DMS153 treated with DMSO at 0.1 percent for 48 hours (cell line): Measurements from ENCODE around the gene MT2A.
"Not testable (repeated sequence)": the region's sequence is repeated elsewhere in the genome, so short reads cannot be mapped to it uniquely, and the experiment has no call there.

Source experiments
- DNase-seq: peaks from one replicate; lab custom pipeline; 2025; ENCODE audit not compliant: unreplicated experiment; lab: John Stamatoyannopoulos, UW

MT2A gene

GRCh38 chr16:56608043-56608875, at the start of gene MT2A:
TSS of gene MT2A (plus strand) at chr16:56608584. CDS start at chr16:56608656, 72 bp downstream.
- peak; percentile 97 for DNase-seq

- no peak for DNase-seq
Observed at GRCh38 chr16:56559109-56559508, 49.3 kb upstream of the MT2A start.

GRCh38 chr16:56560447-56560846, 47.9 kb upstream of the MT2A start:
- no peak for DNase-seq

- no peak for DNase-seq
Observed at GRCh38 chr16:56561126-56561525, 47.3 kb upstream of the MT2A start.

- no peak for DNase-seq
Observed at GRCh38 chr16:56564793-56565477, 43.4 kb upstream of the MT2A start, which contains the start of gene MT4. TSS of gene MT4 (plus strand) at chr16:56565073. CDS start at chr16:56565129, 56 bp downstream.

- no peak for DNase-seq
Observed at GRCh38 chr16:56569971-56570370, 38.4 kb upstream of the MT2A start.

- no peak for DNase-seq
Observed at GRCh38 chr16:56571525-56571924, 36.9 kb upstream of the MT2A start.

GRCh38 chr16:56574625-56575024, 33.8 kb upstream of the MT2A start:
- DNase-seq = no peak

- peak; percentile 83 for DNase-seq
Observed at GRCh38 chr16:56576585-56577299, 31.6 kb upstream of the MT2A start.

- no peak for DNase-seq
Observed at GRCh38 chr16:56577300-56577625, 31.1 kb upstream of the MT2A start.

- no peak for DNase-seq
Observed at GRCh38 chr16:56580391-56581048, 27.9 kb upstream of the MT2A start.

- DNase-seq = not testable (repeated sequence)
Observed at GRCh38 chr16:56582911-56583310, 25.5 kb upstream of the MT2A start.

GRCh38 chr16:56583351-56584168, 24.8 kb upstream of the MT2A start:
- DNase-seq = no peak

GRCh38 chr16:56584276-56584675, 24.1 kb upstream of the MT2A start:
- no peak for DNase-seq

GRCh38 chr16:56588781-56589140, 19.6 kb upstream of the MT2A start:
- no peak for DNase-seq

GRCh38 chr16:56589141-56590039, 19.0 kb upstream of the MT2A start, which contains the start of gene MT3:
TSS of gene MT3 (plus strand) at chr16:56589528. CDS start at chr16:56589591, 63 bp downstream.
- DNase-seq = peak; percentile 12

- DNase-seq = no peak
Observed at GRCh38 chr16:56591377-56592060, 16.9 kb upstream of the MT2A start.

- DNase-seq = no peak
Observed at GRCh38 chr16:56593573-56594291, 14.7 kb upstream of the MT2A start.
